ENCODE results near the gene GPR15LG.

GRCh38 chr10:84156009-84156408 is 17.6 kb upstream of the GPR15LG start:
- TF ChIP-seq REST (IDR thresholded peaks at IDR 0.05; ENCODE audit: low read depth, low read length) (no peak), CTCF (IDR thresholded peaks at IDR 0.05 in 2 of 3, conservative IDR thresholded peaks at IDR 0.05 in 1 of 3; ENCODE audit: control insufficient read depth in 2 of 3, extremely low read depth in 1 of 3, insufficient read depth in 1 of 3, low read depth in 3 of 3, low read length in 3 of 3) (no peak)

All from GM12878 (cell line).